Prostate gland (tissue), 2 donors: ENCODE data around the gene FCN1. TPM values are rescaled to one million over a fixed set of nuclear protein-coding genes. Genes with fewer than 3 reads are reported as not detected.

Source experiments
- DNase-seq: peaks from one replicate; pipeline ENCODE4 v3.0.0-alpha.2; 2019; ENCODE audit warnings: low spot score
- H3K27ac ChIP-seq, 2 donors: fragments of 200-600 bp; sonication (generic); 2 replicates each; pipeline ENCODE4 v1.5.1; 2017 to 2019
- H3K27me3 ChIP-seq: fragments of 200-600 bp; sonication (generic); replicated peaks from 2 replicates; pipeline ENCODE4 v1.5.1; 2019; ENCODE audit not compliant: insufficient read depth
- H3K36me3 ChIP-seq, 2 donors: fragments of 200-600 bp; sonication (generic); 1 replicate in 1 of 2; 2 replicates in 1 of 2; pipeline versions ENCODE4 v1.5.1 to v1.8.1; 2017 to 2019
- H3K4me1 ChIP-seq: fragments of 200-600 bp; sonication (generic); replicated peaks from 2 replicates; pipeline ENCODE4 v1.5.1; 2019
- H3K4me3 ChIP-seq, 2 donors: fragments of 200-600 bp; sonication (generic); 2 replicates each; pipeline ENCODE4 v1.5.1; 2017 to 2019
- H3K9me3 ChIP-seq: fragments of 200-600 bp; sonication (generic); 2 replicates; pipeline ENCODE4 v1.5.1; 2017
- CTCF ChIP-seq, 4 experiments: fragments of 200-600 bp in 2 of 4; fragments of 450-650 bp in 2 of 4; sonication (generic) in 2 of 4; IDR thresholded peaks; 1 replicate in 3 of 4; 2 replicates in 1 of 4; pipeline ENCODE4 v1.5.1; 2016 to 2019; ENCODE audit warnings: antibody characterized with exemption in 4 of 4, mild to moderate bottlenecking in 2 of 4, moderate library complexity in 2 of 4
- POLR2A ChIP-seq: fragments of 450-650 bp; IDR thresholded peaks from one replicate; pipeline ENCODE4 v1.6.1; 2016; ENCODE audit warnings: antibody characterized with exemption, mild to moderate bottlenecking
- POLR2AphosphoS5 ChIP-seq: sonication (generic); formaldehyde crosslinking; IDR thresholded peaks from one replicate; pipeline ENCODE4 v1.6.1; 2017; ENCODE audit warnings: antibody characterized with exemption
- WGBS: methylation state at CpG from one replicate; pipeline ENCODE4 v1.1.5; 2018; 5-methylcytosine and 5-hydroxymethylcytosine counted together
- intact Hi-C: fragments of 100-400 bp; cut with DNase I; formaldehyde crosslinking; loops from one replicate; pipeline ENCODE4 v1.14.2; 2022
- total RNA-seq, 2 donors: library from RNA; depleted of rRNA; stranded (reverse); fragments of >200 nt; gene quantifications; one replicate each; pipeline ENCODE4 v1.1.0, GENCODE V29; 2016

Gene FCN1
- total RNA-seq, 2 donors from 2014 or later, result 0.23 to 0.34 TPM

GRCh38 chr9:134892221-134892620 lies 25.5 kb downstream of the FCN1 start:
- intact Hi-C loops, result no loop called here
- no peak for DNase-seq
- no peak for TF ChIP-seq POLR2AphosphoS5
- no peak for TF ChIP-seq CTCF (IDR thresholded peaks at IDR 0.05)
- no peak for TF ChIP-seq POLR2A

GRCh38 chr9:134891713-134892112 lies 26.0 kb downstream of the FCN1 start:
- DNase-seq, result no peak
- Histone ChIP-seq H3K27me3 (no peaks in the 10 kb centered on the region), H3K27ac (no peak overlapping the region), H3K4me3 (no peak overlapping the region), H3K9me3 (no peaks in the 10 kb centered on the region), H3K4me1 (no peaks in the 10 kb centered on the region), H3K36me3 (no peaks in the 10 kb centered on the region)
- intact Hi-C loops, result no loop called here
- 94% methylated on average over 5 of the region's 5 CpGs for WGBS
- TF ChIP-seq POLR2A, result no peak

More at GRCh38 chr9:134892221-134892620, 25.5 kb downstream of the FCN1 start:
- Histone ChIP-seq H3K27me3 (no peaks in the 10 kb centered on the region), H3K27ac (no peak overlapping the region), H3K4me3 (no peak overlapping the region), H3K9me3 (no peaks in the 10 kb centered on the region), H3K4me1 (no peaks in the 10 kb centered on the region), H3K36me3 (no peaks in the 10 kb centered on the region)
- 95% methylated on average over 6 of the region's 6 CpGs for WGBS

- no peaks in the 10 kb centered on the region for H3K27me3 ChIP-seq
- H3K9me3 ChIP-seq, result no peaks in the 10 kb centered on the region
- no peak overlapping the region for H3K4me3 ChIP-seq
- WGBS, result 80% methylated on average over 8 of the region's 8 CpGs
- H3K36me3 ChIP-seq, result no peaks in the 10 kb centered on the region
- no peak for TF ChIP-seq POLR2A
- TF ChIP-seq CTCF (IDR thresholded peaks at IDR 0.05), result no peak
- no peak for TF ChIP-seq POLR2AphosphoS5
- no peaks in the 10 kb centered on the region for H3K4me1 ChIP-seq
- intact Hi-C loops, result no loop called here
- no peak for DNase-seq
- H3K27ac ChIP-seq, result no peak overlapping the region
Measured at GRCh38 chr9:134891053-134891452, 26.7 kb downstream of the FCN1 start.

- H3K9me3 ChIP-seq, result no peaks in the 10 kb centered on the region
- intact Hi-C loops, result no loop called here
- H3K4me3 ChIP-seq, result no peak overlapping the region
- H3K4me1 ChIP-seq, result no peaks in the 10 kb centered on the region
- H3K27me3 ChIP-seq, result no peaks in the 10 kb centered on the region
- no peak for DNase-seq
- 89% methylated on average over 5 of the region's 5 CpGs for WGBS
- TF ChIP-seq POLR2A, result no peak
- no peak for TF ChIP-seq POLR2AphosphoS5
- no peak for TF ChIP-seq CTCF (IDR thresholded peaks at IDR 0.05)
- H3K36me3 ChIP-seq, result no peaks in the 10 kb centered on the region
- H3K27ac ChIP-seq, result no peak overlapping the region
Measured at GRCh38 chr9:134890155-134890495, 27.6 kb downstream of the FCN1 start.

GRCh38 chr9:134889386-134890154 lies 28.1 kb downstream of the FCN1 start:
- DNase-seq, result no peak
- intact Hi-C loops, result no loop called here
- Histone ChIP-seq H3K27me3 (no peaks in the 10 kb centered on the region), H3K9me3 (no peaks in the 10 kb centered on the region), H3K36me3 (no peaks in the 10 kb centered on the region), H3K4me3 (no peak overlapping the region), H3K4me1 (no peaks in the 10 kb centered on the region), H3K27ac (no peak overlapping the region)
- TF ChIP-seq CTCF (IDR thresholded peaks at IDR 0.05) (no peak), POLR2A (no peak), POLR2AphosphoS5 (no peak)
- 89% methylated on average over 10 of the region's 10 CpGs for WGBS
